T47D (cell line): ENCODE measurements around the gene DSCAM.

Experiments used
- DNase-seq, 2 experiments: peaks; one replicate each; pipeline versions ENCODE4 v3.0.0 to v3.0.0-alpha.2; 2011 to 2012; ENCODE audit warnings: low read depth in 1 of 2, low spot score in 1 of 2
- JUND ChIP-seq: IDR thresholded peaks from 2 replicates; pipeline ENCODE4 v1.6.1; 2012; ENCODE audit warnings: low read depth
- in situ Hi-C: cut with HindIII; loops from 2 replicates; pipeline ENCODE4 v1.10.0; 2016; ENCODE audit warnings: low sequenced_read_pairs, low pct_unique_long_range_greater_than_20kb

The DSCAM gene

GRCh38 chr21:40646651-40647050 lies 200.3 kb downstream of the DSCAM start:
- no peak for TF ChIP-seq JUND
- in situ Hi-C loops = no loop called here
- no peak for DNase-seq

- no peak for DNase-seq
- in situ Hi-C loops = no loop called here
- TF ChIP-seq JUND = no peak
Measured at GRCh38 chr21:40641042-40641441, 205.9 kb downstream of the DSCAM start.

GRCh38 chr21:40640266-40640789 lies 206.6 kb downstream of the DSCAM start:
- no peak for DNase-seq
- in situ Hi-C loops = no loop called here
- TF ChIP-seq JUND = no peak

- no peak for DNase-seq
- no peak for TF ChIP-seq JUND
- in situ Hi-C loops = no loop called here
Measured at GRCh38 chr21:40639616-40640194, 207.3 kb downstream of the DSCAM start.

- DNase-seq = no peak
- in situ Hi-C loops = no loop called here
Measured at GRCh38 chr21:40638466-40639251, 208.3 kb downstream of the DSCAM start.

GRCh38 chr21:40636026-40636425 lies 210.9 kb downstream of the DSCAM start:
- no peak for TF ChIP-seq JUND
- no peak for DNase-seq
- in situ Hi-C loops = no loop called here

More at GRCh38 chr21:40638466-40639251, 208.3 kb downstream of the DSCAM start:
- TF ChIP-seq JUND = no peak

- no peak for DNase-seq
- in situ Hi-C loops = no loop called here
- no peak for TF ChIP-seq JUND
Measured at GRCh38 chr21:40635391-40635790, 211.6 kb downstream of the DSCAM start.

- DNase-seq = no peak
- TF ChIP-seq JUND = no peak
- in situ Hi-C loops = no loop called here
Measured at GRCh38 chr21:40634141-40634540, 212.8 kb downstream of the DSCAM start.

- DNase-seq = no peak
- TF ChIP-seq JUND = no peak
- in situ Hi-C loops = no loop called here
Measured at GRCh38 chr21:40633048-40633447, 213.9 kb downstream of the DSCAM start.

- in situ Hi-C loops = no loop called here
- TF ChIP-seq JUND = no peak
- DNase-seq = no peak
Measured at GRCh38 chr21:40631211-40631610, 215.7 kb downstream of the DSCAM start.

- in situ Hi-C loops = no loop called here
- DNase-seq = no peak
- no peak for TF ChIP-seq JUND
Measured at GRCh38 chr21:40625991-40626390, 221.0 kb downstream of the DSCAM start.

- in situ Hi-C loops = no loop called here
- no peak for DNase-seq
- no peak for TF ChIP-seq JUND
Measured at GRCh38 chr21:40623528-40623927, 223.4 kb downstream of the DSCAM start.

- in situ Hi-C loops = no loop called here
- TF ChIP-seq JUND = no peak
- DNase-seq = peak in 1 of 2 experiments; percentile 28
Measured at GRCh38 chr21:40622531-40622930, 224.4 kb downstream of the DSCAM start.
